Measurements from ENCODE around the gene NSUN2.

DNA sequence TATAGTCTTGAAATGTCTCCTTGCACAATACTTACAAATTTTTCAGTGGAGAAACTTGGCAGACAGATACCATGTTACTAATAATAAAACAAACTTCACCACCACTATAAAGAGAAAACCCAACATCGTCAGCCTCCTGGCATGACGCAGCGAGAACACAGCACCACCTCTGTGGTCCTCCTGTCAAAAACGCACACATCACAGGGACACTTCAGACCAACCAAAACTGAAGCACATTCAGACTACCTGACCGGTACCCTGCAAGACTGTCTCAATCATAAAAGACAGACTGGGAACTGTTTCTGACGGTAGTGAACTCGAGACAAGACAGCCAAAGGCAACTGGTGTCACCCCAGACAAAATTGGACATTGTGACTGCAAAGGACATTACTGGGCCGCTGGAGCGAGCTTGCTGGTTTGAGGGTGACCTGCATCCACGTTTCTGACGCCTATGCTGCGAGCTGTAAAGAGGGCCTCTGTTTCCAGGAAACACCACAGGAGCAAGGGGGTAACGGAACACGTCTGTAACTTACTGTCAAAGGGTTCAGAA lies 34.4 kb downstream of the NSUN2 start:
- TF ChIP-seq, protein P1, sequence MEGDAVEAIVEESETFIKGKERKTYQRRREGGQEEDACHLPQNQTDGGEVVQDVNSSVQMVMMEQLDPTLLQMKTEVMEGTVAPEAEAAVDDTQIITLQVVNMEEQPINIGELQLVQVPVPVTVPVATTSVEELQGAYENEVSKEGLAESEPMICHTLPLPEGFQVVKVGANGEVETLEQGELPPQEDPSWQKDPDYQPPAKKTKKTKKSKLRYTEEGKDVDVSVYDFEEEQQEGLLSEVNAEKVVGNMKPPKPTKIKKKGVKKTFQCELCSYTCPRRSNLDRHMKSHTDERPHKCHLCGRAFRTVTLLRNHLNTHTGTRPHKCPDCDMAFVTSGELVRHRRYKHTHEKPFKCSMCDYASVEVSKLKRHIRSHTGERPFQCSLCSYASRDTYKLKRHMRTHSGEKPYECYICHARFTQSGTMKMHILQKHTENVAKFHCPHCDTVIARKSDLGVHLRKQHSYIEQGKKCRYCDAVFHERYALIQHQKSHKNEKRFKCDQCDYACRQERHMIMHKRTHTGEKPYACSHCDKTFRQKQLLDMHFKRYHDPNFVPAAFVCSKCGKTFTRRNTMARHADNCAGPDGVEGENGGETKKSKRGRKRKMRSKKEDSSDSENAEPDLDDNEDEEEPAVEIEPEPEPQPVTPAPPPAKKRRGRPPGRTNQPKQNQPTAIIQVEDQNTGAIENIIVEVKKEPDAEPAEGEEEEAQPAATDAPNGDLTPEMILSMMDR (IDR thresholded peaks at IDR 0.05): no peak
- no peak for TF ChIP-seq POLR2A (IDR thresholded peaks at IDR 0.05)

Measured in adrenal gland (tissue), 5 donors.